Endothelial cell of umbilical vein (primary cell): ENCODE results near the gene MGAT5B. TPM values are rescaled to one million over a fixed set of nuclear protein-coding genes. Genes with fewer than 3 reads are reported as not detected.

ENCODE experiments used
- BruUV-seq: library from RNA; stranded (reverse); fragments of 400-500 nt; replicated peaks from 2 replicates; lab custom pipeline; 2021; lab: Mats Ljungman, UMichigan
- CTCF ChIA-PET: fragments of 300-600, 350-600 bp; sonication (Branson Sonifier 250); formaldehyde crosslinking; loops from one replicate; lab custom pipeline; 2021; ENCODE audit warnings: antibody characterized with exemption, inconsistent platforms; lab: Charles Lee
- POLR2A ChIA-PET: fragments of 300-600, 350-600 bp; sonication (Branson Sonifier 250); formaldehyde crosslinking; loops from one replicate; lab custom pipeline; 2021; ENCODE audit warnings: antibody characterized with exemption, inconsistent platforms; lab: Charles Lee
- DNase-seq: peaks from one replicate; pipeline ENCODE4 v3.0.0-alpha.2; 2011; ENCODE audit warnings: low read depth, low spot score
- FAIRE-seq: peaks from 2 replicates; lab custom pipeline; 2011; peaks lifted over from hg19 to GRCh38; lab: Jason Lieb, UNC
- H2AFZ ChIP-seq: 2 replicates; pipeline ENCODE4 v1.6.0; 2012; ENCODE audit warnings: low read depth, low read length, control low read depth, inconsistent platforms
- H3K27ac ChIP-seq: 2 replicates; pipeline ENCODE4 v1.5.1; 2011; ENCODE audit warnings: low read depth, mild to moderate bottlenecking, control low read depth, low read length, moderate library complexity; ENCODE audit not compliant: insufficient read depth
- H3K27me3 ChIP-seq, 2 experiments: 2 replicates each; pipeline versions ENCODE4 v1.6.0 to v1.6.1; 2011; ENCODE audit warnings: low read length in 2 of 2, mixed read lengths in 1 of 2; ENCODE audit not compliant: control insufficient read depth in 2 of 2, insufficient read depth in 2 of 2
- H3K36me3 ChIP-seq, 2 experiments: 2 replicates in 1 of 2; 3 replicates in 1 of 2; pipeline ENCODE4 v1.5.1; 2011; ENCODE audit warnings: low read length in 2 of 2, mild to moderate bottlenecking in 1 of 2, moderate library complexity in 1 of 2; ENCODE audit not compliant: control insufficient read depth in 2 of 2, insufficient read depth in 2 of 2; ENCODE audit errors: extremely low read depth in 1 of 2
- H3K4me1 ChIP-seq: 3 replicates; pipeline ENCODE4 v1.5.1; 2011; ENCODE audit warnings: mild to moderate bottlenecking, low read length; ENCODE audit not compliant: control insufficient read depth, insufficient read depth; ENCODE audit errors: extremely low read depth
- H3K4me2 ChIP-seq: 2 replicates; pipeline ENCODE4 v1.6.1; 2011; ENCODE audit warnings: low read length, control low read depth, mixed read lengths; ENCODE audit not compliant: insufficient read depth
- H3K4me3 ChIP-seq, 3 experiments: fragments of 200-600 bp in 1 of 3; sonication (generic), shearing (Covaris generic) in 1 of 3; replicated peaks in 1 of 3; 2 replicates each; pipeline ENCODE4 v1.5.1; 2011 to 2016; ENCODE audit warnings: control low read depth in 3 of 3, low read length in 3 of 3, mild to moderate bottlenecking in 2 of 3, inconsistent platforms in 1 of 3, low read depth in 1 of 3, moderate library complexity in 1 of 3; ENCODE audit not compliant: insufficient read depth in 1 of 3
- H3K79me2 ChIP-seq: 2 replicates; pipeline ENCODE4 v1.6.0; 2012; ENCODE audit warnings: low read length, inconsistent platforms; ENCODE audit not compliant: control insufficient read depth, insufficient read depth
- H3K9ac ChIP-seq: replicated peaks from 2 replicates; pipeline ENCODE3; 2011; ENCODE audit warnings: low read length, control low read depth; ENCODE audit not compliant: insufficient read depth; ENCODE audit errors: extremely low read depth
- H3K9me1 ChIP-seq: replicated peaks from 3 replicates; pipeline ENCODE4 v1.6.0; 2011; ENCODE audit warnings: mild to moderate bottlenecking, low read length; ENCODE audit not compliant: control insufficient read depth, insufficient read depth; ENCODE audit errors: extremely low read depth
- H3K9me3 ChIP-seq: replicated peaks from 2 replicates; pipeline ENCODE4 v1.5.1; 2012; ENCODE audit warnings: low read length, inconsistent platforms; ENCODE audit not compliant: control insufficient read depth, insufficient read depth
- H4K20me1 ChIP-seq: replicated peaks from 2 replicates; pipeline ENCODE3; 2011; ENCODE audit warnings: mild to moderate bottlenecking, low read length; ENCODE audit not compliant: control insufficient read depth, insufficient read depth; ENCODE audit errors: extremely low read depth
- CTCF ChIP-seq, 2 donors: IDR thresholded peaks; 1 replicate in 1 of 2; 2 replicates in 1 of 2; pipeline ENCODE4 v1.5.1; 2011; ENCODE audit warnings: low read length in 2 of 2, mild to moderate bottlenecking in 2 of 2, moderate library complexity in 2 of 2, control low read depth in 1 of 2, inconsistent platforms in 1 of 2, low read depth in 1 of 2; ENCODE audit not compliant: insufficient read depth in 1 of 2; ENCODE audit errors: extremely low read depth in 1 of 2
- EZH2 ChIP-seq: IDR thresholded peaks from 2 replicates; pipeline ENCODE4 v1.6.1; 2012; ENCODE audit warnings: borderline replicate concordance, low read depth, mild to moderate bottlenecking, moderate library complexity, low read length, inconsistent platforms; ENCODE audit not compliant: severe bottlenecking
- FOS ChIP-seq: IDR thresholded peaks from 2 replicates; pipeline ENCODE4 v1.6.1; 2011; ENCODE audit warnings: mild to moderate bottlenecking, low read length, moderate library complexity, borderline replicate concordance; ENCODE audit not compliant: insufficient read depth
- GATA2 ChIP-seq: IDR thresholded peaks from 2 replicates; pipeline ENCODE4 v1.7.0; 2011; ENCODE audit warnings: low read depth, mild to moderate bottlenecking, moderate library complexity, mixed read lengths, low read length; ENCODE audit not compliant: insufficient read length, insufficient read depth
- JUN ChIP-seq: IDR thresholded peaks from 2 replicates; pipeline ENCODE4 v1.6.1; 2011; ENCODE audit warnings: borderline replicate concordance, low read depth; ENCODE audit not compliant: insufficient read length, insufficient read depth
- MAX ChIP-seq: IDR thresholded peaks from 2 replicates; pipeline ENCODE4 v1.6.1; 2011; ENCODE audit not compliant: insufficient read depth, insufficient read length
- MYC ChIP-seq: IDR thresholded peaks from one replicate; pipeline ENCODE4 v1.6.1; 2011; ENCODE audit warnings: mild to moderate bottlenecking, low read depth, low read length
- POLR2A ChIP-seq: IDR thresholded peaks from 2 replicates; pipeline ENCODE4 v1.6.1; 2012; ENCODE audit warnings: low read depth, mild to moderate bottlenecking, control low read depth, low read length
- POLR2AphosphoS5 ChIP-seq: IDR thresholded peaks from 2 replicates; pipeline ENCODE4 v1.6.1; 2012; ENCODE audit warnings: low read depth, mild to moderate bottlenecking, control low read depth, low read length, moderate library complexity; ENCODE audit not compliant: insufficient read depth
- dilution Hi-C: fragments of 300-500 bp; cut with MboI; formaldehyde crosslinking; loops from one replicate; pipeline ENCODE4 v1.15.0; 2019; ENCODE audit warnings: low sequenced_read_pairs; ENCODE audit not compliant: extremely low pct_ligation_motif_present
- intact Hi-C: fragments of 100-400 bp; cut with micrococcal nuclease; formaldehyde crosslinking; loops from one replicate; pipeline ENCODE4 v1.10.0; 2022
- polyA plus RNA-seq, 4 experiments: library from polyadenylated mRNA; depleted of rRNA in 3 of 4; stranded (reverse) in 3 of 4; unstranded in 1 of 4; fragments of >200 nt; gene quantifications; 2 replicates each; pipeline versions ENCODE4 v1.2.1 to v1.2.3, GENCODE V29; 2011 to 2012; ENCODE audit warnings: missing spikeins in 1 of 4
- total RNA-seq: library from RNA; stranded (reverse); gene quantifications from 2 replicates; pipeline ENCODE4 v1.2.3, GENCODE V29; 2021

MGAT5B gene
- total and polyA plus RNA-seq, 2 donors (not counting 3 experiments of a cell fraction or from before 2014, with no cell fraction given) = 1.7 to 2.1 TPM

GRCh38 chr17:76948301-76948700, 80.1 kb downstream of the MGAT5B start:
- Histone ChIP-seq H3K4me2 (no peak overlapping the region), H3K4me3 (no peak overlapping the region), H3K79me2 (no peaks in the 10 kb centered on the region), H3K27ac (no peak overlapping the region), H3K9me3 (no peaks in the 10 kb centered on the region), H2AFZ (no peak overlapping the region), H3K9ac (no peak overlapping the region), H3K27me3 (no peaks in the 10 kb centered on the region), H3K36me3 (no peaks in the 10 kb centered on the region), H4K20me1 (no peaks in the 10 kb centered on the region), H3K9me1 (no peaks in the 10 kb centered on the region), H3K4me1 (no peaks in the 10 kb centered on the region)
- no peak for TF ChIP-seq POLR2A
- no peak for TF ChIP-seq MYC
- TF ChIP-seq GATA2 = no peak
- DNase-seq (no peak), FAIRE-seq (no peak)
- ChIA-PET CTCF (interaction anchor here (1.1 kb wide), 1 partner anchor 108 kb away, joined by 3 read pairs; no protein-coding TSS in a partner anchor), POLR2A (no interaction called here)
- dilution Hi-C loops (no loop called here), intact Hi-C loops (no loop called here)
- no TSS peak for BruUV-seq

- no TSS peak for BruUV-seq
- Histone ChIP-seq H3K9me3 (no peaks in the 10 kb centered on the region), H3K79me2 (no peaks in the 10 kb centered on the region), H3K27me3 (no peaks in the 10 kb centered on the region), H3K9me1 (no peaks in the 10 kb centered on the region), H3K27ac (no peak overlapping the region), H3K4me1 (no peaks in the 10 kb centered on the region), H3K36me3 (no peaks in the 10 kb centered on the region), H2AFZ (no peak overlapping the region), H3K4me3 (no peak overlapping the region), H3K9ac (no peak overlapping the region), H4K20me1 (no peaks in the 10 kb centered on the region), H3K4me2 (no peak overlapping the region)
- ChIA-PET POLR2A (no interaction called here), CTCF (interaction anchor here (1.1 kb wide), 1 partner anchor 107 kb away, joined by 3 read pairs; no protein-coding TSS in a partner anchor)
- dilution Hi-C loops (no loop called here), intact Hi-C loops (no loop called here)
- FAIRE-seq (no peak), DNase-seq (no peak)
- no peak for TF ChIP-seq GATA2
- no peak for TF ChIP-seq JUN
- TF ChIP-seq MYC = no peak
- TF ChIP-seq POLR2A = no peak
- TF ChIP-seq MAX = no peak
- TF ChIP-seq FOS = no peak
- TF ChIP-seq CTCF (IDR thresholded peaks at IDR 0.05; ENCODE audit: extremely low read depth in 1 of 2, insufficient read depth in 1 of 2, low read depth in 1 of 2, low read length in 2 of 2) = no peak
- no peak for TF ChIP-seq EZH2
- no peak for TF ChIP-seq POLR2AphosphoS5
Measured at GRCh38 chr17:76948726-76949342, 80.6 kb downstream of the MGAT5B start.
